CD4-positive, CD25-positive, alpha-beta regulatory T cell (primary cell): ENCODE measurements around the gene MAP3K4. TPM values are rescaled to one million over a fixed set of nuclear protein-coding genes. Genes with fewer than 3 reads are reported as not detected.

Experiments used
- ATAC-seq, 2 donors: fragments of 150-1000 bp; cut with Tn5 transposase; one replicate each; pipeline ENCODE4 v1.10.0; 2021; ENCODE audit warnings: low read depth in 2 of 2, moderate number of reproducible peaks in 2 of 2, moderate library complexity in 1 of 2
- DNase-seq, 3 donors: peaks; one replicate each; pipeline versions ENCODE4 v3.0.0 to v3.0.0-alpha.2; 2012 to 2022; ENCODE audit warnings: mixed read lengths in 1 of 3
- H3K27ac ChIP-seq: one replicate; pipeline ENCODE4 v1.7.0; 2013; ENCODE audit warnings: mild to moderate bottlenecking, low read length; ENCODE audit not compliant: insufficient read depth, poor library complexity, severe bottlenecking
- H3K27me3 ChIP-seq: one replicate; pipeline ENCODE4 v1.7.0; 2013; ENCODE audit warnings: low read length; ENCODE audit not compliant: control insufficient read depth, insufficient read depth
- H3K36me3 ChIP-seq: one replicate; pipeline ENCODE4 v1.7.0; 2013; ENCODE audit warnings: mild to moderate bottlenecking, low read length, moderate library complexity; ENCODE audit not compliant: control insufficient read depth, insufficient read depth
- H3K4me1 ChIP-seq: 2 replicates; pipeline ENCODE4 v1.7.0; 2013; ENCODE audit warnings: mild to moderate bottlenecking, low read length; ENCODE audit not compliant: insufficient read depth, control insufficient read depth, poor library complexity, severe bottlenecking
- H3K4me3 ChIP-seq: one replicate; pipeline ENCODE4 v1.7.0; 2013; ENCODE audit warnings: low read depth, mild to moderate bottlenecking, low read length, moderate library complexity
- H3K9me3 ChIP-seq, 2 experiments: 1 replicate in 1 of 2; 2 replicates in 1 of 2; pipeline ENCODE4 v1.7.0; 2013; ENCODE audit warnings: low read length in 2 of 2, mild to moderate bottlenecking in 1 of 2, moderate library complexity in 1 of 2; ENCODE audit not compliant: control insufficient read depth in 2 of 2
- H3K27ac Mint-ChIP-seq, 3 donors: one replicate each; pipeline ENCODE4 v1.8.0; 2020 to 2022; ENCODE audit warnings: mild to moderate bottlenecking in 3 of 3, mixed read lengths in 3 of 3, moderate library complexity in 2 of 3
- H3K27me3 Mint-ChIP-seq: one replicate; pipeline ENCODE4 v1.8.0; 2022; ENCODE audit warnings: mild to moderate bottlenecking, mixed read lengths
- H3K36me3 Mint-ChIP-seq: one replicate; pipeline ENCODE4 v1.8.0; 2020; ENCODE audit warnings: mixed read lengths
- H3K4me1 Mint-ChIP-seq, 4 donors: one replicate each; pipeline ENCODE4 v1.8.0; 2020 to 2022; ENCODE audit warnings: mixed read lengths in 4 of 4, mild to moderate bottlenecking in 1 of 4
- H3K4me3 Mint-ChIP-seq, 4 donors: one replicate each; pipeline ENCODE4 v1.8.0; 2020 to 2022; ENCODE audit warnings: mild to moderate bottlenecking in 4 of 4, mixed read lengths in 4 of 4, moderate library complexity in 3 of 4
- H3K9me3 Mint-ChIP-seq, 7 donors: one replicate each; pipeline ENCODE4 v1.8.0; 2020 to 2022; ENCODE audit warnings: mixed read lengths in 7 of 7, mild to moderate bottlenecking in 3 of 7, moderate library complexity in 2 of 7
- polyA plus RNA-seq, 4 donors: library from polyadenylated mRNA; unstranded; fragments of 300-500 nt; fragmentation: Illumina TruSeq; gene quantifications; one replicate each; pipeline ENCODE4 v1.2.3, GENCODE V29; 2021
- total RNA-seq: library from RNA; stranded (reverse); gene quantifications from one replicate; pipeline ENCODE4 v1.2.3, GENCODE V29; 2022

Gene MAP3K4
- total and polyA plus RNA-seq, 5 donors from 2014 or later, result 7.1 to 61.5 (median 12.8) TPM

DNA sequence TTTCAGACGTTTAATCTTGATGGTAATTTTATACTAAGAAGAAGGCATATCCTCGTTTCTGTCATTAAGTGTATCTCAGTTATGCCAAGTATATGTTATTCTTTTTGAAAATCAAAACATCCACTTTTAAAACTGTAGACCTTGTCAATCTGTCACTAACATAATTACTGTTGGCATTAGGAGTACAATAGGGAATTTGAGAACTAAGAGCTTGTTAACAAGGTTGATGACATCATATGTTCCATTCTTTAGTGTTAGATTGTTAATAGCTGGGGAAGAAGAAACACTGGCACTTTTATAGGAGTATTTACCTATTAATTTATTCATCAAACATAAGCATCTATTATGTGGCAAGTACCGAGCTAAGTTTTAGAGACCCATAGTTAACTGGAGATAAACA lies 76.2 kb downstream of the MAP3K4 start:
- Mint-ChIP-seq H3K4me3 (no peak overlapping the region), H3K4me1 (peaks cover 4 to 11% (median 10%) of the 10 kb centered on the region in 4 donors), H3K27me3 (no peaks in the 10 kb centered on the region), H3K27ac (no peak overlapping the region), H3K36me3 (peaks cover 12% of the 10 kb centered on the region), H3K9me3 (peaks cover 0 to 2% (median 0%) of the 10 kb centered on the region in 7 donors)
- peaks cover 13% of the 10 kb centered on the region for H3K36me3 ChIP-seq
- H3K27me3 ChIP-seq, result no peaks in the 10 kb centered on the region
- no peak overlapping the region for H3K4me3 ChIP-seq
- no peak overlapping the region for H3K27ac ChIP-seq
- no peaks in the 10 kb centered on the region for H3K4me1 ChIP-seq
- H3K9me3 ChIP-seq, result no peaks in the 10 kb centered on the region
- ATAC-seq (no peak), DNase-seq (no peak)

DNA sequence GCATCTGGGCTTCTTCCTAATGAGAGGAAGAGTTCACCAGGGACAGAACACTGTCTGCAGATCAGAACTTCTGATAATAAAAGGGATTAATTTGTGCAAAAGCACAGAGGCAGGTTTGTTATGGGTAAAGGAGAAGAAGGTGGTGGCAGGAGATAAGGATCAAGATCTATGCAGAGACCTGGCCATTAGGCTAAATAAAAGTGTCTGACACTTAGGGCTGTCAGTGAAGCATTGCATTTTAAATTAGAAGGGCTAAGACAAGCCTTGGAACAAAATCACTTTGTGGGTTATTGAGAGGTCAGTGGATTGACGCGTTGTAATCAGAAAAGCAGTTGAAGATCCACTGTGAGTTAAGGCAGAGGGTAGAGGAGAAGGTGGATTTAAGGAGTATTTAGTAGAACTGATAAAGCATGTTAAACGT lies 76.8 kb downstream of the MAP3K4 start:
- H3K4me1 ChIP-seq, result no peaks in the 10 kb centered on the region
- ATAC-seq, result no peak
- H3K9me3 Mint-ChIP-seq, result peaks cover 0 to 2% (median 0%) of the 10 kb centered on the region in 7 donors
- DNase-seq, result no peak
- H3K4me1 Mint-ChIP-seq, result peaks cover 4 to 13% (median 10%) of the 10 kb centered on the region in 4 donors
- no peak overlapping the region for H3K27ac Mint-ChIP-seq
- no peaks in the 10 kb centered on the region for H3K27me3 Mint-ChIP-seq
- H3K36me3 ChIP-seq, result peaks cover 17% of the 10 kb centered on the region
- no peaks in the 10 kb centered on the region for H3K9me3 ChIP-seq
- peaks cover 15% of the 10 kb centered on the region for H3K36me3 Mint-ChIP-seq
- H3K4me3 ChIP-seq, result no peak overlapping the region
- no peak overlapping the region for H3K27ac ChIP-seq
- no peaks in the 10 kb centered on the region for H3K27me3 ChIP-seq
- H3K4me3 Mint-ChIP-seq, result no peak overlapping the region

DNA sequence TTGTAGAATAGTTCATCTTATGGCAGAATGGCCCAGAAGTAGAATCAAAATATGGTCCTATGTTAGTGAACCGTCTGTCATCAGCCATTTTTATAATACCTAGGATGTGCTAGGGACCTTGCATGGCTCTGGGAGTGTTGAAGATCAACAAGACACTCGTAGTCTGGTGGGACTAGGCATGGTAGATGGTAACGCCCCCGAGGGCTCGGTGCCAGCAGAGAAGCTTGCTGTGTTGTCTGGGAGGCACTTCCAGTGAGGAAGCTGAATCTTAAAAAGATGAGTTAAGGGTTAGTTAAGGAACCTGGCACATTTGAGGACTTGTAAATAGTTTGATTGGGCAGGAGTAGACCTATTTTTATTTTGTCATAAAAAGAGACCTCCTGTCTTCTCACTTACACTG lies 82.4 kb downstream of the MAP3K4 start:
- H3K4me1 Mint-ChIP-seq, result peaks cover 0 to 10% (median 5%) of the 10 kb centered on the region in 4 donors
- H3K9me3 ChIP-seq, result no peaks in the 10 kb centered on the region
- no peaks in the 10 kb centered on the region for H3K9me3 Mint-ChIP-seq
- ATAC-seq (no peak), DNase-seq (no peak)
- H3K27ac ChIP-seq, result no peak overlapping the region
- peaks cover 26% of the 10 kb centered on the region for H3K36me3 Mint-ChIP-seq
- H3K27me3 Mint-ChIP-seq, result no peaks in the 10 kb centered on the region
- peaks cover 32% of the 10 kb centered on the region for H3K36me3 ChIP-seq
- peaks cover 17% of the 10 kb centered on the region for H3K4me1 ChIP-seq
- H3K27ac Mint-ChIP-seq, result no peak overlapping the region
- no peaks in the 10 kb centered on the region for H3K27me3 ChIP-seq
- no peak overlapping the region for H3K4me3 ChIP-seq
- no peak overlapping the region for H3K4me3 Mint-ChIP-seq

DNA sequence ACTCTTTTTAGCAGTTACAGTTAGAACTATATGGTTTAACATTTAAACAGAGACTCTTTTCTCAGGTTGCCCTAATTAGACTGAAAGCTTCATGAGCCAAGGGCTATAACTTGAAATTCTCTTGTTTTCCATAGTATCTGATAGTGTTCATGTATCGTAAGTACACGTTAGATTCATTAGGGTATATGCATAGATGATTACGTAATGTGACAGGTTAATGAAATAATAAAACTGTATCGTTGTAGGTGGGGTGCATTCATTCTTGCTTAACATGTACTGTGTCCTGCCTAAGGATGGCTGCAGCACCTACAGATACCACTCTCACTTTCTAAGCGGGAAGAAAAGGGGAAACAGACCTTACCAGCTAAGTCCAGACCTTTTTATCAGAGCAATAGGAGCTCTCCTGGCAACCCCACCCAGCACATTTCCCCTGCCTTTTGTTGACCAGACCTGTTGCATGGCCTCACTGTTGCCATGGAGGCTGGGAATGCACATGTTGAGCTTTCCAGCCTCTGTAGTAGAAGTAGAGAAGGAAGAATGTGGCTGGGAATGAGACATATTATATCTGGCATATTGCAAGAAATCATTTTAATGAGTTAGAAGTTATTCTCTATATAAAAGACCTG lies 83.0 kb downstream of the MAP3K4 start:
- no peaks in the 10 kb centered on the region for H3K27me3 ChIP-seq
- no peaks in the 10 kb centered on the region for H3K9me3 Mint-ChIP-seq
- H3K4me1 ChIP-seq, result peaks cover 17% of the 10 kb centered on the region
- H3K4me3 ChIP-seq, result no peak overlapping the region
- H3K4me1 Mint-ChIP-seq, result peaks cover 0 to 10% (median 6%) of the 10 kb centered on the region in 4 donors
- no peaks in the 10 kb centered on the region for H3K9me3 ChIP-seq
- H3K27me3 Mint-ChIP-seq, result no peaks in the 10 kb centered on the region
- H3K36me3 ChIP-seq, result peaks cover 33% of the 10 kb centered on the region
- no peak for ATAC-seq
- no peak overlapping the region for H3K4me3 Mint-ChIP-seq
- no peak overlapping the region for H3K27ac ChIP-seq
- peak overlapping the region in 1 of 3 donors; percentile 34 for H3K27ac Mint-ChIP-seq
- peaks cover 29% of the 10 kb centered on the region for H3K36me3 Mint-ChIP-seq
- DNase-seq, result no peak

DNA sequence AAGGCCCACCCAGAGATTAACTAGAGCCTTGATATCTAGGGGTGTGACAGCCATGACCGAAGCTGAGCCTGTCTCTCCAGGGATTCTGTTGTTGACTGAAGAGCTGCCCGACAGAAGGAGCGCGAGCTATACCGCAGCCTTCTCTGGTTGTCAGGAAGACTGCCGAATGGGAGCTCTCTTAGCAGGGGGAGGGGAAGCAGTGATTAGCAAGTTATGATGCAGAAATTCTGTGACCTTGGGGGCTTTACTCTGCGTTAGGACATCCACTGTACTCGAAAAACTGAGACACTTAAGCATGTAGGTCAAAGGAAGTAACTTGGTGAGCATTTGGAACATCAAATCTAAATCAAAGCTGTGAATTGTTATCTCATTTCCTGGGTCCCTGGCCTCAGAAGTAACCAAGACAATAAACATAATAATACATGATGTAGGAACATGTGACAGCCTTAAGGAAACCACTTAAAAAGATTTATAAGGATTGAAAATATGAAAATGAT lies 84.7 kb downstream of the MAP3K4 start:
- Histone ChIP-seq H3K36me3 (peaks cover 35% of the 10 kb centered on the region), H3K9me3 (no peaks in the 10 kb centered on the region), H3K27ac (peak overlapping the region; percentile 66), H3K4me1 (peaks cover 17% of the 10 kb centered on the region), H3K27me3 (no peaks in the 10 kb centered on the region), H3K4me3 (peak overlapping the region; percentile 16)
- no peak overlapping the region for H3K27ac Mint-ChIP-seq
- no peak overlapping the region for H3K4me3 Mint-ChIP-seq
- no peaks in the 10 kb centered on the region for H3K27me3 Mint-ChIP-seq
- no peaks in the 10 kb centered on the region for H3K9me3 Mint-ChIP-seq
- DNase-seq (peak in 2 of 3 donors; percentile 23 to 59), ATAC-seq (peak; percentile 59 to 64)
- H3K36me3 Mint-ChIP-seq, result peaks cover 26% of the 10 kb centered on the region
- H3K4me1 Mint-ChIP-seq, result peaks cover 0 to 12% (median 5%) of the 10 kb centered on the region in 4 donors

DNA sequence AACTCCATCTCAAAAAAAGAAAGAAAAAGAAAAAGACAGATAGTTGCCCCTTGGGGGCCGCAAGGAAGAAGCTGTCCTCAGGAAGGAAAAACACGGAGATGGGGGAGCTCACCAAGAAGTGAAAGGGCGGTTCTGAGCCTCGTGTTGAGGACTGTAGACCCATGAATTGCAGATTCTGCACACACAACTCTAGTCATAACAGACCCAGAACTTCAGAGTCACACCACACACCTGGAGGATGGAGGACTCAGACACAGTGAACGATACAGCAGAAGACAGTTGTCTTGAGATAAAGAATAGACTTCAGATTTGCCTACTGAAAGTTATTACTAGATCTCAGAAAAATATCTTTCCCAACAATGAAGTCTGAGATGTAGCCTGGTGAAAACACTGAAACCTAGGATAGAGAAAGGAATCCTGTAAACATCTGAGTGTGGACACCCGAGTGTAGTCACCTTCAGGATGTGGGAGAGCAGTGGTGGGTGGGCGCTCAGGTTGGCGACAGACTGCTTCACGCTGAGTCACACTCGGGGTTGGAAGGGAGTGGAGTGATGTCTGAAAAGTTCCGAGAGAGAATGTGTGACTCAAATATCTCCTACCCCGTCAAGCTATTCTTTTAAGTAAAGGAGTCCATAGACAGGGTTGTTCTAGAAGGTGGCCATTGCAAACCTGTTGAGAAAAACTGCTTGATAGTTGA lies 88.1 kb downstream of the MAP3K4 start:
- ATAC-seq (peak; percentile 24 to 30), DNase-seq (peak in 2 of 3 donors; percentile 11 to 23)
- no peaks in the 10 kb centered on the region for H3K27me3 Mint-ChIP-seq
- Histone ChIP-seq H3K4me3 (no peak overlapping the region), H3K4me1 (peaks cover 17% of the 10 kb centered on the region), H3K27me3 (no peaks in the 10 kb centered on the region), H3K9me3 (no peaks in the 10 kb centered on the region), H3K36me3 (peaks cover 50% of the 10 kb centered on the region), H3K27ac (peak overlapping the region; percentile 41)
- peaks cover 7% of the 10 kb centered on the region for H3K36me3 Mint-ChIP-seq
- H3K9me3 Mint-ChIP-seq, result no peaks in the 10 kb centered on the region
- peak overlapping the region in 2 of 4 donors; percentile 1 to 22 for H3K4me3 Mint-ChIP-seq
- H3K27ac Mint-ChIP-seq, result peak overlapping the region in 2 of 3 donors; percentile 67 to 72
- H3K4me1 Mint-ChIP-seq, result peaks cover 0 to 7% (median 0%) of the 10 kb centered on the region in 4 donors

DNA sequence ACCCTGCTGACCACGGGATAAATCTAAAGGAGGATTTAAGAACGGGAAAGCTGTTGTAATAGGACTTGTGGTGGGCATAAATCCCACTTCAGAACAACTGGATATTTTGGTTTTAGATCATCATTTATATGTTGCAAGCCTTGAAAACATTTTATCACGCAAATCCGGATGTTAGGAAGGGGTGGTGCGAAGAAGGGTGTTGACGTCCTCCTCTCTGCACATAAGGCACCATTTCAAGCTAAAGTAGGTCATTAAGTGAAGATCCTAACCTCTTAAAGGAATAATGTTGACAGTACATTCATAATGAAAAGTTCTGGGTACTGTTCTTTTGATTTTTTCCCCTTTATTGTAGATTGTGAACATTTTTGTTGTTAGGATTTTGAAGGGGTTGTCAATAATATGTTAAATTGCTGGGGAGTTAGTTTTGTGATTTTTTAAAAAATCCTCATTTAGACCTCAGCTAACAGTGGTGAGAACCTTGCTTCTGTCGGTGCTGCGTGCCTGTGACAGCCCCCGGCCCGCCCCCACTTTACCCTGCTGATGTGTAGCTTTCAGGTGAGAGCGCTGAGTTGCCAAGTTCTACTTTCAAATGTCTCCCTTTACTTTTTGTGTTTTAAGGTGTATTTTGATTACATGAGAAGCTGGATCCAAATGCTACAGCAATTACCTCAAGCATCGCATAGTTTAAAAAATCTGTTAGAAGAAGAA lies 88.8 kb downstream of the MAP3K4 start:
- ATAC-seq (no peak), DNase-seq (peak in 1 of 3 donors; percentile 18)
- peaks cover 0 to 5% (median 0%) of the 10 kb centered on the region in 4 donors for H3K4me1 Mint-ChIP-seq
- H3K27me3 ChIP-seq, result no peaks in the 10 kb centered on the region
- H3K9me3 Mint-ChIP-seq, result no peaks in the 10 kb centered on the region
- no peak overlapping the region for H3K4me3 ChIP-seq
- H3K36me3 ChIP-seq, result peaks cover 54% of the 10 kb centered on the region
- H3K27ac Mint-ChIP-seq, result peak overlapping the region in 2 of 3 donors; percentile 29 to 48
- peak overlapping the region in 2 of 4 donors; percentile 1 to 12 for H3K4me3 Mint-ChIP-seq
- no peaks in the 10 kb centered on the region for H3K9me3 ChIP-seq
- peaks cover 14% of the 10 kb centered on the region for H3K4me1 ChIP-seq
- peak overlapping the region; percentile 41 for H3K27ac ChIP-seq
- H3K36me3 Mint-ChIP-seq, result peaks cover 11% of the 10 kb centered on the region
- H3K27me3 Mint-ChIP-seq, result no peaks in the 10 kb centered on the region
